ENCODE measurements around the gene MID1.

MID1 gene

DNA sequence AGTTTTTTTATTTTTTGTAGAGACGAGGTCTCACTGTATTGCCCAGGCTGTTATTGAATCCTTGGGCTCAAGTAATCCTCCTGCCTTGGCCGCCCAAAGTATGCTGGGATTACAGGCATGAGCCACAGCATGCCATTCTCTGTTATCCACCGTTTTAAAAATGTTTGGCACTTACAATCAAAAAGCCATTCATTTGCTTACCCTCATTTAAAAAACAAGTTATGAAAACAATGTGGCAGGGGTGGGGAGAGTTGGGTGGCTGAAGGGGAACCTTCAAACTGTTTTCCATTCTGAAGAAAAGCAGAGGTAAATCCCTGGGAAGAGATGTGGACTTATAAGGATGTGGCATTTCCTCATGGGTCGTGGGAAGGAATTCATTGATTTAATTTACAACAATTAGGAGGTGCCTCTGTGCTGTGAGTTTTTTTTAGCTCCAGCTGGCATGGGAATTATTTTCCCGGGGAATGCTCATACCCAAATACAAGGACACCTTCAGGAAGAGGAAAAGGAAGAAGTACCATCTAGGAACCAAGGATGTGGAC is 103.5 kb downstream of the MID1 start:
- no peak for DNase-seq (ENCODE audit: low read depth)
- TF ChIP-seq, protein P1, sequence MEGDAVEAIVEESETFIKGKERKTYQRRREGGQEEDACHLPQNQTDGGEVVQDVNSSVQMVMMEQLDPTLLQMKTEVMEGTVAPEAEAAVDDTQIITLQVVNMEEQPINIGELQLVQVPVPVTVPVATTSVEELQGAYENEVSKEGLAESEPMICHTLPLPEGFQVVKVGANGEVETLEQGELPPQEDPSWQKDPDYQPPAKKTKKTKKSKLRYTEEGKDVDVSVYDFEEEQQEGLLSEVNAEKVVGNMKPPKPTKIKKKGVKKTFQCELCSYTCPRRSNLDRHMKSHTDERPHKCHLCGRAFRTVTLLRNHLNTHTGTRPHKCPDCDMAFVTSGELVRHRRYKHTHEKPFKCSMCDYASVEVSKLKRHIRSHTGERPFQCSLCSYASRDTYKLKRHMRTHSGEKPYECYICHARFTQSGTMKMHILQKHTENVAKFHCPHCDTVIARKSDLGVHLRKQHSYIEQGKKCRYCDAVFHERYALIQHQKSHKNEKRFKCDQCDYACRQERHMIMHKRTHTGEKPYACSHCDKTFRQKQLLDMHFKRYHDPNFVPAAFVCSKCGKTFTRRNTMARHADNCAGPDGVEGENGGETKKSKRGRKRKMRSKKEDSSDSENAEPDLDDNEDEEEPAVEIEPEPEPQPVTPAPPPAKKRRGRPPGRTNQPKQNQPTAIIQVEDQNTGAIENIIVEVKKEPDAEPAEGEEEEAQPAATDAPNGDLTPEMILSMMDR (IDR thresholded peaks at IDR 0.05; ENCODE audit: low read length, missing control alignments): no peak
- no peak overlapping the region for H3K4me3 ChIP-seq (replicated peaks; ENCODE audit: low read depth, low read length)

DNA sequence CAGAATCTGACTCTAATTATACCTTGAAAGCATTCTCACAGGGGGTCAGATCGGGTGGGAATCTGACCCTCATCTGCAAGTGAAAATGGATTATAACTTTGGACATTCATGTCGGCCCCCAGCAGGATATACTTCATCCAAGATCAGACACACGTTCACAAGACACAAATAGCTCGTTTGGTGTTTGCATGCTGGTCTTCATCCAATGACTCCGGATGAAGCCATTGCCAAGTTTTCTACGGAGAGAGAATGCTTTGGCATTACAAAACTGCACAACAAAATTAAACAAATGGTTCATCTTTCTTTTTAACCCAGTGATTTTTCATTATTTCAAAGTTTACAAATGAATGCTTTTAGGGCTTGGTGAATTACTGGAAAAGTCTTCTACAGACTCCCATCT is 105.5 kb downstream of the MID1 start:
- peak; percentile 53 for DNase-seq (ENCODE audit: low read depth)
- no peak overlapping the region for H3K4me3 ChIP-seq (replicated peaks; ENCODE audit: low read depth, low read length)
- TF ChIP-seq, protein P1 (IDR thresholded peaks at IDR 0.05; ENCODE audit: low read length, missing control alignments): no peak

DNA sequence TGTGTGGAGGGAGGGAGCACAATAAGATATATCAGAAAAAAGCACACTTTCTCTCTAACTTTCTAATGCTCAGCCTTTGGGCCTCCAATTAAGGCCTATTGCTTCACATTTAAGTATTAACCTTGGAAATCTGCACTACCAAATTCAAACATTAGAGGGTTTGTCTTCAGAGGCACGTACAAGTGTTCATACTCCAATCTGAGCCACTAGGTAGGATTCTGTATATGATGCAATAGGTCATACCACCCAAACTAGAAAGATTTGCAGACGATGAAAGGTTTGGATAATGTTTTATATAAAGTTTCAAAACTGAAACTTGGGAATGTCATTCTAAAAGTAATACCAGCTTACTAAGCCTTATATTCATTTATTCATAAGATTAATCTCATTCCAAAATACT is 106.4 kb downstream of the MID1 start:
- no peak overlapping the region for H3K4me3 ChIP-seq (replicated peaks; ENCODE audit: low read depth, low read length)
- no peak for DNase-seq (ENCODE audit: low read depth)
- TF ChIP-seq, protein P1 (IDR thresholded peaks at IDR 0.05; ENCODE audit: low read length, missing control alignments): no peak

DNA sequence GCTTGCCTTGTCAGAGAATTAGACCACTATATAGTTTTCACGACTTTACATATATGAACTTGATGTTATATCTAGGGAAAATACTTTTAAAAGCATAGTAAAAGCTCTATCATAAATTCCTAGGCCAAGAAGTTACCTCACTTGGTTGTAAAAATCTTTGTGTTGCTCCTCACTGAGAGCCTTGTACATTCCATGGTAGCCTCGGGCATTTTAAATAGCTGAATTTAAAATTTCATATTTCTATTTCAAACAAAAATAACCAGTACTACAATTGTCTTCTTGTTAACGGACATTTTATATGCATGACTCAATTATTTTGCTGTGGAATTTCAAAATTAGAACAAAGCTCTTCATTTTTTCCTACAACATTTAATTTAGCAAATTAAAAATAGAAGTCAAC is 107.6 kb downstream of the MID1 start:
- TF ChIP-seq, protein P1 (IDR thresholded peaks at IDR 0.05; ENCODE audit: low read length, missing control alignments): no peak

DNA sequence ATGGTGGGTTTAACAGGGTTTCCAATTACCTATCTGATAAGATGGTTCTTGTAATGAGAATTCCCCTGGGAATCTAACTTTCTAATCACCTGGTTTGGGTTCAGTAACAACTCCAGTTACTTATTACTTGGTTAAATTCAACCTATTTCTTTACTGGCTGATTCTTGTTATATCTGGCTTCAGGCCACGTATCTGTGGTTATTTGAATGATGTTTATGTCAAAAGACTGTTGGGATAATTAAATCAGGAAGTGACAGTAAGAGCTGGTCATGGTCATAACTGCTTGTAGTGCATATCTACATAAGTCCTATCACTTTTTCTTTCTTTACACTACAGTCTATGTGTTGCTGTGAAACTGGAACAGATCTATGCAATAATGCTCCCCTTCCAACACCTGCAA is 108.1 kb downstream of the MID1 start:
- TF ChIP-seq, protein P1 (IDR thresholded peaks at IDR 0.05; ENCODE audit: low read length, missing control alignments): no peak
- DNase-seq (ENCODE audit: low read depth): peak; percentile 36
- H3K4me3 ChIP-seq (replicated peaks; ENCODE audit: low read depth, low read length): no peak overlapping the region

More for the DNA sequence above, 107.6 kb downstream of the MID1 start:
- no peak overlapping the region for H3K4me3 ChIP-seq (replicated peaks; ENCODE audit: low read depth, low read length)
- no peak for DNase-seq (ENCODE audit: low read depth)

DNA sequence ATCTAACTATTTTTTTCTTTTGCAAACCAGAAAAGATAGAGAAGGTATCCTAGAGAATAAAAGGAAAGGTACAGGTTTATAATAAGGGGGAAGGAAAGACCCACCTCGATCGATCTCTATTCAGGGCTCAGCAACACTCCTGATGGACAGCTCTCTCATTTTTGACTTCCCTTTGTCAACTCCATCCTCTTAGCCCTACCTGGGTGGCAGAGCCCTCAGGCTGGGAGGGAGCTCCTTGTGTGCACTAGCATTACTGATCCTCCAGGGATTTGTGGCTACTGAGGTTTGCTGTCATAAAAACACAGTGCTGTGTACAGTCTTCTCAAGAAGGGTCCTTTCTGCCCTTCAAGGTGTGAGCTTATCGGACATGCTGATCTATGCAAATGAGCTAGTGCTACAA is 111.0 kb downstream of the MID1 start:
- H3K4me3 ChIP-seq (replicated peaks; ENCODE audit: low read depth, low read length): no peak overlapping the region
- TF ChIP-seq, protein P1 (IDR thresholded peaks at IDR 0.05; ENCODE audit: low read length, missing control alignments): no peak
- no peak for DNase-seq (ENCODE audit: low read depth)

DNA sequence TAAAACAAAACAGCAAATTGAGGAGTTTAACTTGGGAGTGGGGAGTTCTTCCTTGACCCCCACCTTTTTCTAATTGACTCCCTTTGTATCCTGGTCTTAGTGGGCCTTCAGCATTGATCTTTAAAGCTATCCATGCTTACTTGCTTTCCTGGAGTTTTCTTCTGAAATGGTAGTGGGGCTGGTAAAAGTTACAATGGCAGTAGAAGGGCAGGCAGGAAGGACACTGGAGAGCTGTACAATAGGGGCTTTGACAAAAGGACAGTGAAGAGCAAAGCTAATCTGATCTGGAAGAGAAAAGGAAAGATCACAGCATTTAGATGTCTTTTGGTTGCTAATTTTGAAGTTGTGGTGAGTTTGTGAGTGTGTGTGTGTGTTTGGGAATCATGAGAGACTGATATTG is 111.5 kb downstream of the MID1 start:
- DNase-seq (ENCODE audit: low read depth): no peak
- TF ChIP-seq, protein P1 (IDR thresholded peaks at IDR 0.05; ENCODE audit: low read length, missing control alignments): no peak
- no peak overlapping the region for H3K4me3 ChIP-seq (replicated peaks; ENCODE audit: low read depth, low read length)

Measured in fibroblast of pulmonary artery (primary cell).